DND-41 (cell line): ENCODE data around the gene OR5A2.

Experiments used
- ATAC-seq: fragments of 200-7000 bp; cut with Tn5 transposase; 3 replicates; pipeline ENCODE4 v1.9.1; 2021; ENCODE audit warnings: low read depth; ENCODE audit not compliant: insufficient read depth
- DNase-seq: peaks from one replicate; pipeline ENCODE4 v3.0.0-alpha.2; 2020
- H2AFZ ChIP-seq: 2 replicates; pipeline ENCODE4 v1.6.0; 2012; ENCODE audit warnings: low read depth, low read length
- H3K27ac ChIP-seq: 2 replicates; pipeline ENCODE4 v1.5.1; 2012; ENCODE audit warnings: low read length, inconsistent platforms
- H3K27me3 ChIP-seq: fragments of 200-600 bp; sonication (generic); 2 replicates; pipeline ENCODE4 v1.6.0; 2012; ENCODE audit warnings: low read length, mild to moderate bottlenecking, inconsistent platforms; ENCODE audit not compliant: insufficient read depth, poor library complexity
- H3K36me3 ChIP-seq: 2 replicates; pipeline ENCODE4 v1.5.1; 2012; ENCODE audit warnings: low read length, inconsistent platforms; ENCODE audit not compliant: insufficient read depth
- H3K4me1 ChIP-seq: 2 replicates; pipeline ENCODE4 v1.5.1; 2012; ENCODE audit warnings: mild to moderate bottlenecking, low read length; ENCODE audit not compliant: insufficient read depth
- H3K4me2 ChIP-seq: 2 replicates; pipeline ENCODE4 v1.6.0; 2012; ENCODE audit warnings: mild to moderate bottlenecking, moderate library complexity, low read length, inconsistent platforms; ENCODE audit not compliant: insufficient read depth
- H3K4me3 ChIP-seq, 2 experiments: fragments of 200-600 bp in 1 of 2; shearing (Covaris generic) in 1 of 2; 2 replicates each; pipeline ENCODE4 v1.5.1; 2012 to 2016; ENCODE audit warnings: inconsistent platforms in 2 of 2, low read length in 2 of 2, mild to moderate bottlenecking in 2 of 2, low read depth in 1 of 2, moderate library complexity in 1 of 2
- H3K79me2 ChIP-seq: 2 replicates; pipeline ENCODE4 v1.6.0; 2012; ENCODE audit warnings: low read length, inconsistent platforms; ENCODE audit not compliant: insufficient read depth
- H3K9ac ChIP-seq: 2 replicates; pipeline ENCODE4 v1.6.0; 2012; ENCODE audit warnings: low read depth, mild to moderate bottlenecking, inconsistent platforms, low read length, moderate library complexity
- H3K9me3 ChIP-seq: 2 replicates; pipeline ENCODE4 v1.5.1; 2012; ENCODE audit warnings: low read length, moderate library complexity, mild to moderate bottlenecking, inconsistent platforms; ENCODE audit not compliant: insufficient read depth, severe bottlenecking
- H4K20me1 ChIP-seq: 2 replicates; pipeline ENCODE4 v1.6.0; 2012; ENCODE audit warnings: low read length; ENCODE audit not compliant: insufficient read depth
- CTCF ChIP-seq: IDR thresholded peaks from 2 replicates; pipeline ENCODE4 v1.5.1; 2012; ENCODE audit warnings: borderline replicate concordance, low read length, moderate library complexity, mild to moderate bottlenecking; ENCODE audit not compliant: poor library complexity, severe bottlenecking; ENCODE audit errors: extremely low read depth
- EZH2 ChIP-seq: IDR thresholded peaks from 3 replicates; pipeline ENCODE4 v1.6.1; 2012; ENCODE audit warnings: borderline replicate concordance, low read depth, mild to moderate bottlenecking, moderate library complexity, low read length, inconsistent platforms; ENCODE audit not compliant: severe bottlenecking

Gene OR5A2

GRCh38 chr11:59417023-59417422 is 9.2 kb downstream of the OR5A2 start:
- no peaks in the 10 kb centered on the region for H3K36me3 ChIP-seq
- H4K20me1 ChIP-seq = no peaks in the 10 kb centered on the region
- DNase-seq = no peak
- no peak for ATAC-seq
- H3K79me2 ChIP-seq = no peaks in the 10 kb centered on the region
- TF ChIP-seq EZH2 (no peak), CTCF (no peak)
- H3K9me3 ChIP-seq = no peaks in the 10 kb centered on the region
- no peak overlapping the region for H2AFZ ChIP-seq
- no peaks in the 10 kb centered on the region for H3K27me3 ChIP-seq
- H3K4me2 ChIP-seq = no peak overlapping the region
- no peak overlapping the region for H3K9ac ChIP-seq
- H3K27ac ChIP-seq = no peak overlapping the region
- H3K4me1 ChIP-seq = no peaks in the 10 kb centered on the region
- no peak overlapping the region for H3K4me3 ChIP-seq

GRCh38 chr11:59416613-59417012 is 9.6 kb downstream of the OR5A2 start:
- Histone ChIP-seq H3K4me1 (no peaks in the 10 kb centered on the region), H3K27ac (no peak overlapping the region), H3K36me3 (no peaks in the 10 kb centered on the region), H3K4me3 (no peak overlapping the region), H4K20me1 (no peaks in the 10 kb centered on the region), H3K4me2 (no peak overlapping the region), H3K9ac (no peak overlapping the region), H2AFZ (no peak overlapping the region), H3K9me3 (no peaks in the 10 kb centered on the region), H3K27me3 (no peaks in the 10 kb centered on the region), H3K79me2 (no peaks in the 10 kb centered on the region)
- TF ChIP-seq EZH2 = no peak
- TF ChIP-seq CTCF = no peak
- ATAC-seq (no peak), DNase-seq (no peak)

- H3K9ac ChIP-seq = no peak overlapping the region
- H3K36me3 ChIP-seq = no peaks in the 10 kb centered on the region
- no peak overlapping the region for H3K27ac ChIP-seq
- no peak overlapping the region for H2AFZ ChIP-seq
- no peak overlapping the region for H3K4me3 ChIP-seq
- TF ChIP-seq CTCF (no peak), EZH2 (no peak)
- DNase-seq (no peak), ATAC-seq (no peak)
- H3K79me2 ChIP-seq = no peaks in the 10 kb centered on the region
- H3K4me1 ChIP-seq = no peaks in the 10 kb centered on the region
- no peaks in the 10 kb centered on the region for H4K20me1 ChIP-seq
- H3K4me2 ChIP-seq = no peak overlapping the region
- peaks cover under 1% of the 10 kb centered on the region for H3K9me3 ChIP-seq
- H3K27me3 ChIP-seq = no peaks in the 10 kb centered on the region
Measured at GRCh38 chr11:59415111-59415510, 11.1 kb downstream of the OR5A2 start.

- Histone ChIP-seq H3K4me3 (no peak overlapping the region), H3K9me3 (peaks cover 5% of the 10 kb centered on the region), H3K79me2 (no peaks in the 10 kb centered on the region), H3K27ac (no peak overlapping the region), H3K4me2 (no peak overlapping the region), H3K4me1 (no peaks in the 10 kb centered on the region), H4K20me1 (no peaks in the 10 kb centered on the region), H2AFZ (no peak overlapping the region), H3K9ac (no peak overlapping the region), H3K27me3 (no peaks in the 10 kb centered on the region), H3K36me3 (no peaks in the 10 kb centered on the region)
- DNase-seq (no peak), ATAC-seq (no peak)
- TF ChIP-seq EZH2 (no peak), CTCF (no peak)
Measured at GRCh38 chr11:59413646-59414045, 12.6 kb downstream of the OR5A2 start.
